ENCODE data around the gene OAS1. TPM values are rescaled to one million over a fixed set of nuclear protein-coding genes. Genes with fewer than 3 reads are reported as not detected.

The OAS1 gene
- polyA plus RNA-seq, 1 donor (not counting 4 experiments of a cell fraction or from before 2014, with no cell fraction given) = 88.3 TPM

- Histone ChIP-seq H3K27me3 (ENCODE audit: control insufficient read depth, extremely low read depth, insufficient read depth, low read length) (no peaks in the 10 kb centered on the region), H4K20me1 (ENCODE audit: control insufficient read depth, extremely low read depth, insufficient read depth, low read length) (no peaks in the 10 kb centered on the region), H3K36me3 (ENCODE audit: control insufficient read depth in 2 of 2, extremely low read depth in 1 of 2, insufficient read depth in 2 of 2, low read length in 2 of 2) (peaks cover 13 to 35% of the 10 kb centered on the region in 2 experiments), H3K4me1 (ENCODE audit: control insufficient read depth, extremely low read depth, insufficient read depth, low read length) (peaks cover 18% of the 10 kb centered on the region), H2AFZ (ENCODE audit: control insufficient read depth, low read length) (no peak overlapping the region), H3K9me1 (ENCODE audit: control insufficient read depth, extremely low read depth, insufficient read depth, low read length) (no peaks in the 10 kb centered on the region), H3K4me2 (ENCODE audit: control insufficient read depth, extremely low read depth, insufficient read depth, low read depth, low read length) (no peak overlapping the region), H3K9me3 (ENCODE audit: control insufficient read depth, low read depth, low read length) (no peaks in the 10 kb centered on the region), H3K4me3 (ENCODE audit: control insufficient read depth in 2 of 3, extremely low read depth in 1 of 3, insufficient read depth in 2 of 3, low read depth in 1 of 3, low read length in 3 of 3) (no peak overlapping the region), H3K79me2 (ENCODE audit: control insufficient read depth, insufficient read depth, low read length) (peaks cover 43% of the 10 kb centered on the region), H3K27ac (ENCODE audit: control insufficient read depth, insufficient read depth, low read length) (no peak overlapping the region), H3K9ac (ENCODE audit: control insufficient read depth, extremely low read depth, insufficient read depth, low read length) (no peak overlapping the region)
- no peak for FAIRE-seq
- DNase-seq (ENCODE audit: low read depth, low spot score) = no peak
- dilution Hi-C loops (cut with MboI; ENCODE audit: extremely low pct_ligation_motif_present, low sequenced_read_pairs) = no loop called here
- TF ChIP-seq EZH2 (IDR thresholded peaks at IDR 0.05; ENCODE audit: low read length) (no peak), CTCF (optimal IDR thresholded peaks at IDR 0.05 in 1 of 3, IDR thresholded peaks at IDR 0.05 in 1 of 3, conservative IDR thresholded peaks at IDR 0.05 in 1 of 3; ENCODE audit: extremely low read depth in 1 of 3, insufficient read depth in 2 of 3, low read length in 3 of 3) (no peak)
Measured at GRCh38 chr12:112942572-112942971, 35.8 kb downstream of the OAS1 start.

DNA sequence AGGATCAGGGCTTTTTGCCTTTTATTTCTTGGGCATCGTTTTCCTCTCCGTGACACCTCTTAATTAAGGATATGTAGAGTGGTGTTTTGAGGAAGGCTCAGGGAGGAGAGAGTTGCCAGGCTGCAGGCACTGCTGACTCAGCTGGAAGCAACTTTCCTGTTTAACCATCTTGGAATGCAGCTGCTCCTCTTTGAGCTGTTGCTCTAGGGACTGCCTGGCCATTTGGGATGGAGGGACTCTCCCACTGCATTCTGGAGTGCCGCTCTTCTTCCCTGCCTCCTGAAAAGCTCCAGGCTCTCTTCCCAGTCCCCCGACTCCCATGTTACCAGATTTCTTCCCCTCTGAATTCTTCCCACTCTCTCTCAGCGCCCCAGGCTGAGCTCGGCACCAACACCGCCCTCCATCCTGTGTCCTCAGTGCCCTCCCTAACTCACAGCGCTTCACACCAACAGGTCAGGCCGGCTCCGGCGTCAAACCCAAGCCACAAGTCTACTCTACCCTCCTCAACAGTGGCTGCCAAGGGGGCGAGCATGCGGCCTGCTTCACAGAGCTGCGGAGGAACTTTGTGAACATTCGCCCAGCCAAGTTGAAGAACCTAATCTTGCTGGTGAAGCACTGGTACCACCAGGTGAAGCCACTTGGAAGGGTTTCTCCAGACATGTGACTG lies 37.4 kb downstream of the OAS1 start:
- H3K9me1 ChIP-seq (ENCODE audit: control insufficient read depth, extremely low read depth, insufficient read depth, low read length) = no peaks in the 10 kb centered on the region
- dilution Hi-C loops (cut with MboI; ENCODE audit: extremely low pct_ligation_motif_present, low sequenced_read_pairs) = no loop called here
- no peaks in the 10 kb centered on the region for H3K9me3 ChIP-seq (ENCODE audit: control insufficient read depth, low read depth, low read length)
- H3K27me3 ChIP-seq (ENCODE audit: control insufficient read depth, extremely low read depth, insufficient read depth, low read length) = no peaks in the 10 kb centered on the region
- DNase-seq (ENCODE audit: low read depth, low spot score) (no peak), FAIRE-seq (peak; percentile 60)
- no peak overlapping the region for H3K9ac ChIP-seq (ENCODE audit: control insufficient read depth, extremely low read depth, insufficient read depth, low read length)
- H3K36me3 ChIP-seq (ENCODE audit: control insufficient read depth in 2 of 2, extremely low read depth in 1 of 2, insufficient read depth in 2 of 2, low read length in 2 of 2) = peaks cover 17 to 40% of the 10 kb centered on the region in 2 experiments
- H3K4me3 ChIP-seq (ENCODE audit: control insufficient read depth in 2 of 3, extremely low read depth in 1 of 3, insufficient read depth in 2 of 3, low read depth in 1 of 3, low read length in 3 of 3) = no peak overlapping the region
- no peaks in the 10 kb centered on the region for H4K20me1 ChIP-seq (ENCODE audit: control insufficient read depth, extremely low read depth, insufficient read depth, low read length)
- H2AFZ ChIP-seq (ENCODE audit: control insufficient read depth, low read length) = no peak overlapping the region
- H3K79me2 ChIP-seq (ENCODE audit: control insufficient read depth, insufficient read depth, low read length) = peaks cover 36% of the 10 kb centered on the region
- no peak overlapping the region for H3K27ac ChIP-seq (ENCODE audit: control insufficient read depth, insufficient read depth, low read length)
- H3K4me2 ChIP-seq (ENCODE audit: control insufficient read depth, extremely low read depth, insufficient read depth, low read depth, low read length) = no peak overlapping the region
- no peak for TF ChIP-seq EZH2 (IDR thresholded peaks at IDR 0.05; ENCODE audit: low read length)
- TF ChIP-seq CTCF (optimal IDR thresholded peaks at IDR 0.05 in 1 of 3, IDR thresholded peaks at IDR 0.05 in 1 of 3, conservative IDR thresholded peaks at IDR 0.05 in 1 of 3; ENCODE audit: extremely low read depth in 1 of 3, insufficient read depth in 2 of 3, low read length in 3 of 3) = no peak
- H3K4me1 ChIP-seq (ENCODE audit: control insufficient read depth, extremely low read depth, insufficient read depth, low read length) = peaks cover 9% of the 10 kb centered on the region
